Stimulated activated CD8-positive, alpha-beta memory T cell treated with anti-CD3 and anti-CD28 coated beads, Interleukin-7, amount 100 ng/mL, for 24 hours (primary cell): ENCODE measurements around the gene TRPC4.

ENCODE experiments used
- DNase-seq: peaks from one replicate; pipeline ENCODE4 v3.0.0-alpha.2; 2020; ENCODE audit warnings: low read depth

The TRPC4 gene

DNA sequence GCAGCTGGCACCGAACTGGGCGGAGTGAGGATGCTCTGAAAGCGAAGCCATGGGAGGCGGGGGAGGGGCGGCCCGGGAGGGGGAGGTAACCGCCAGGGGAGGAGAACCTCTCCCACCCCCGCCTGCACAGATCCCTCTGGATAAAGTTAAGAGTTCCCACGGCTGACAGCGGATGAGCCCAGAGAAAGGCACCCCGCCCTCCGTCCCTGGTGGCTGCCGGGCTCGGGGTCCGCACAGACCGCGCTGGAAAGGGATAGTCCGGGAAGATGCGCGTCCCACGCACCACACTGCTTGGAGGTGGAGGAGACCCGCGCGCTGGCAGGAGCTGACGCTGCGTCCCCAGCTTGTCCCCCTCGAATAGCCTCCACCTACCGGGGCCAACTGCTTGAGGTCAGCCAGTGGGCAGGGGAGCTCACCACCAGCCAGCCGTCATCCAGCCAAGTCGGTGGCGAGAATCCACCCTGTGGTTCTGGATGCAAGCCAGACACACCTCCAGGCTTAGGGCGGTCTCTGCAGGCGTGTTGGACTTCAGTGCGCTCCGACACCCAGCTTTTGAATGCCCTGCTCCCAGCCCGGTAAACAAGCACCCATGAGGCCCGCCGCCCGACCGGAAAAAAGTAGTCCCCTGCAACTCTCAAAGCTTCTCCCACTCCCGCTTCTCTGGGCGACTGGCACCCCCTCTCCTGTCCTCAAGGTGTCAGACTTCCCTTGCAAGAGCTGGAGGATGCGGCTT, at the start of gene TRPC4:
TSS of gene TRPC4 (minus strand) at position 17 of the 733 bp plus-strand sequence. CDS start 86,439 bp downstream, outside the sequence.
- DNase-seq = no peak

DNA sequence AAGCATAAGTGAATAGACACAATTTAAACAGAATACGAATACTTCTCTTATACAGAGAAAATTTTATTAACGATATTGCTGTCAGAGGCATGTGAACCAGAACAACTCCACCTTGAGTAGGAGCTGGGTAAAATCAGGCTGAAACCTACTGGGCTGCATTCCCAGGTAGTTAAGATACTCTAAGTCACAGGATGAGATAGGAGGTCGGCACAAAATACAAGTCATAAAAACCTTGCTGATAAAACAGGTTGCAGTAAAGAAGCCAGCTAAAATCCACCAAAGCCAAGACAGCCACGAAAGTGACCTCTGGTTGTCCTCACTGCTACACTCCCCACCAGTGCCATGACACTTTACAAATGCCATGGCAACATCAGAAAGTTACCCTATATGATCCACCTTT, 49.2 kb upstream of the TRPC4 start:
- DNase-seq = no peak

DNA sequence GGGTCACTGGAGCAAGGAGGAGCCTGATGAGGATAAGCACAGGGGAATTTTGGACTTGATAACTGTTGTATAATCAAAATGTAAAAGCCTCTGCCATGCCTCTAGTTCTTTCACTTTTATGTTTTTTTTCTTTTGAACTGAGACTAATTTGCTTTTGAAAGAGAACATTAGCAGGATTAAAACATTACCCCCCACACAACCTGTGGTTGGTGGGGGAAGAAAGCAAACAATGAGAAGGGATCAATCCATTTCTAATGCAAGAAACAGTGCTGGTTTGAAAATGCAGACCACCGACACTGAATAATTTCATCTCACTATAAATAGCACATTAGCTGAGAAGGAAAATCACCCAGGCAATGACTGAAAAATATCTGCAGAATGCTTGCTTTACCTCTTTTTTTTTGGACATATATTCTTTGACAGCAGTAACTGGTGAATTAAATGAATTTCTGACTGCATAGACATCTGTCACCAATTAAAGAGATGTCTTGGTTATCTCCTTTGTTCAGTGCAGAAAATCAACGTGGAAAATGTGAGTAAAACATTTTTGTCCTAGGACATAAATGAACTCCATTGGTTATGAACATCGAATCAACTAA, 48.6 kb upstream of the TRPC4 start:
- no peak for DNase-seq

DNA sequence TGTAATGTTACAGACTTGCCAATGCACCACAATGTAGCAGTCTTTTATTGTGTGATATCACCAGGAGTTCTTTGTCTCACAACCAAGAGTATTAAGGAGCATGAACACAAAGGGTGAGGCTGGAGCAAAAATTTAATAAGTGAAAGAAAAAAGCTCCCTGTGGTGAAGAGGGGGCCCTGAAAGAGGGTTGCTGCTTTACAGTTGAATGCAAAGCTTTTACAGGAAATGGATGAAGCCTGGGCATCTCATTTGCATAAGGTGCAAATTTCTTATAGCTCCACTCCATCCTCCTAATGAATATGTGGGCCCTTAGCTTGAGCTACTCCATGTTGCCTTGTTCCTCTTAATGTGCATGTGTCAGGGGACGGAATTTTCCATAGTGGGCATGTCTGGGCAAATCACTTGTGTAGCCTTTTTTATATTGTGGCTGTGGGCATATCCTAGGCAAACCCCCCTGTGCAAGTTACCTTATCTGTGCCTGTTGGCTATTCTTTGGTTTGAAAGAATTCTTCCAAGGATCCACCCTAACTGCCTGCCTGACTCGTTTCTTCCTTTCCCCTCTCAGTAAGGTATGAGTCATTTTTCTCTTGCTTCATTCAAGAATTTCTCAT, 45.3 kb upstream of the TRPC4 start:
- no peak for DNase-seq

DNA sequence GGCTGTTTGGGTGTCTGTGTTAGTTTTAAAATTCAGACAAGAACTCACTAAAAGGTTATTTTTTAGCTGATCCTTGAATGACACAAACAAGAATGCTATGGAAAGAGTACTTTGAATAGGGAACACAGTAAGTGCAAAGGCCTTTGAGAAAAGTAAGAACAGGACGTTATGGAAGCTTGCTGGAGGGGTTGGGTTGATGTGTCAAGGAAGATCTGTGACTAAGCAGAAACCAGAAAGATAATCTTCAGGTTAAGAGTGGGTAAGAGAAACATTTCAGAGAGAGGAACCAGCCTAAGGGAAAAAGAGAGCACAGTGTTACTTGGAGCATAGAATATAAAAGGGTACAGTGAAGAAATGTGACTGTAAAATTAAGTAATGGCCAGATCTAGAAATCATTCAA, 41.2 kb upstream of the TRPC4 start:
- no peak for DNase-seq

DNA sequence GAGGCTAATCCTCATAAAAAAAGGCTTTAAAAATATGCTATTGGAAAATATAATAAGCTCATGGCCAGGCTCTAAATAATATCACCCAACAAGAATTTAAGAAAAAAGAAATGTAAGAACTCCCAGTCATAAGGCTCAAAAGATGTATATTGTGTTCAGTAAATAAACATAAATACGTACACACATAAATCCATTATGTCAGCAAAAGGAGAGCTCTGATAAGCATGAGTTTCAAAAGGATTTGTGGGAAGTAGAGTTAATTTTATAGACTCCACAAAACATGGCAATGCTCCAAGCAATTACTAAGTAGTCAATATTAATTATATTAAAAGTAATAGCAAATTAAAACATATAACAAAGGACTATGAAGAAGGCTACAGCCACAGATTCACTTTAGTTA, 37.3 kb upstream of the TRPC4 start:
- no peak for DNase-seq

DNA sequence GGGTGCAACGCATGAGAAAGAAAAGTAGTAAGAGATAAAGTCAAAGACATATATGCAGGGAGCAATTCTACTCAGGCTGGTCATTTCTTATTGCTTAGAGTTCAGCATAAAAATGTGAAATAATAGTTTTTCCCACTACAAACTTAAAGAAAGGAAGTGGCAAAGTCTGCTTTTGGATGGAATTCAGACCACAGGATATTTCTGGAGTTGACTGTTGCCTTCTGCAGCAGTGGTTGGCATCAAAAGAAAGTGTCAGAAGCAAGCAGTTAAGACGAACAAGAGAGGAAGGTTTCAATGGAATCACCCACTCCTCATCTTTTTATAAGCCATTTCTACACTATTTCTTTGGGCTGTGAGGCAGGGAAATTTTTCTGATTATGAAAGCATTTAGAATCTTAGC, 36.2 kb upstream of the TRPC4 start:
- no peak for DNase-seq

DNA sequence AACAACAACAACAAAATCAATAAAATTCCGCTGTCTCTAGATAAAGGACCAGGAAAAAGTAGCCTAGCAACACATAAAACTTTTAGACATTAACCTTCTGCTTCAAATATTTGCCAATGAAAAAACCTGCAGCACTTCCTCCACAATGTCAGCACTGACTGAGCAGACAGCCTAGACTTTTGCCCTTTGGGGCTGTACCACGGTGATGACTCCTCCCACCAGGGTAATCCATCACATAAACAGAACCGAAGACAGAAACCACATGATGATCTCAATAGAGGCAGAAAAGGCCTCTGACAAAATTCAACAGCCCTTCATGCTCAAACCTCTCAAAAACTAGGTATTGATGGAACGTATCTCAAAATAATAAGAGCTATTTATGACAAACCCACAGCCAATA, 30.2 kb upstream of the TRPC4 start:
- no peak for DNase-seq

DNA sequence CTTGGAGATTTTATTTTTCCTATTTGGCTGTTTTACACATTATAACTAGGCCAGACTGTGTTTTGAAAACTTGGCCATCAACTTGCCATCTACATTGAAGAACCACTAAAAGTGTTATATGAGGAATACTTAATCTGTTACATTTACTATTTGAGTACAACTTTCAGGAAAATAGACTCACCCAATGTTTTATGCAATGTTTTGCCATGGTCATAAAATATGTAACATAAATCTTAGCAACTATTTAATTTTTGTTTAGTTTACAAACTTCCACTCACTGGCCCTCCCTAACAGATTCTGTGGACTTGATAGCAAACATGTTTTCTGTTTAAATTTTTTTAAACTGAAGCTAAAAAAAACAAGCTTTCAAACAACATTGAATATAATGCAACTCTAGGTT, 23.7 kb upstream of the TRPC4 start:
- DNase-seq = no peak

DNA sequence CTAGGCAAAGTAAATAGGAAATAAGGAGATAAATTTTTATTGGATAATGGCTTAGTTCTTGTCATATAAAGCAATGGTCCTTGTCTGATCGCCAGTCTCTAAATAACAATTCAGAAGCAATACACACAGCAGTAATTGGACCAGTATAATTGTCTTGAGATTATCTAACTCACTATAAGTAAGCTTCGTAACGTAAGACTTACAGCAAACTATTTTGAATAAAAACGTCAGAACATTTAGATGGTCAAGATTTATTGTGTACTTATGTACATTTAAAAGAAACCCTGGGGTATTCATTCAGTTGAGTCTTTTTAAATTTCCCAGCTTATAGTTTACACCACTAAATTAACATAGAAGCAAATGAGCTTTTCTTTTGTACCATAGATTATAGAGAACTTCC, 20.2 kb upstream of the TRPC4 start:
- DNase-seq = no peak

DNA sequence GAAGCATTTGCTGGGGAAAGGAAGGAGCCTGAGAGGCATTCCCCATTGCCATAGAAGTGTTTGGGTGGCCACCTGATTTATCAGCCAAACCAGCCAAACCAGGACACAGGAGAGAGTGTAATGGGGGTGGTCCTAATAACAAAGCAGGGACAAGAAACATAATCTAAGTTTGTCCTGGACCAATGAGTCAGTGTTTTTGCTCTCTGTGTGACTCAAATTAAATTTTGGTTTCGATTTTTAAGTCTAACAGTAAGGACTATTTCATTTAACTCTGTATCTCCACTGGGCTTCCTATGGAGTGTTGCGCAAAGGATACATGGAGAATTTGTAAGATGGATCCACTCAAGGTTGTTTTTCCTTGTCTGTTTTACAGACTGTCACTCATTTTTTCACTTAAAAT, 19.5 kb upstream of the TRPC4 start:
- DNase-seq = no peak

DNA sequence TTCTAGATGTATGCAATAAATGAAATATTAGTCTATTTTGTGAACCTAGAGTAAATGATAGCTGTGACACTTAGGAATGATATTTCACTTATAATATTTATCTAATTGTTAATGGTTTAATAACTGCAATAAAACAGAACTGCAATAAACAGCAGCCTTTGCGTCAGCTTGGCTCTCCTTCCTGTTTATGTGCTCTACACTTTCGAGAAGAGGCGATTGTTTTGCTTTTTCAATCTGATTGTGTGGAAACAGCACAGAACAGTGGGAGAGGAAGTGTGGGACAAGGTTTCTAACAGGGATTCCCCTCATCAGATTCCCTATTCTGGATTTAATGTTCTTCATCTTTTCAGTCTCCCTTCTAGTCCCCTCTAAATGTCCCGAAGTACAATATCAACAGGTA, 17.3 kb upstream of the TRPC4 start:
- no peak for DNase-seq

DNA sequence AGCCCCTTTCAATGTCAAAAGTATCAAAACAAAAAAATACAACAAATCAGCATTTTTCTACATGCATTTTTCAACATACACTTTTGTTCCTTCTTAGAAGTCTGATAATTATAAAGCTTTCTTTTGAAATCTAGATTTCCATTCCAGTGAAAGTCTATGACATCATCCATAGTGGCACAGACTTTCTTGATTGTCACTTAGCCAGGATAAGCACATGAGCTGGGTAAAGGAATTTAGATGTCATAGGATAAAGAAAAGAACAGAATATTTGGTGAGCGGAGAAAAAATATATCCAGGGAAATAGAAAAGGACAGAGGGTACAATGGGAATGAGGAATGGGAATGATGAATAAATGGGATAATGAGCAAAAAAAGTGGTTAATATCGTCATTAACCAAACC, 15.1 kb upstream of the TRPC4 start:
- no peak for DNase-seq

DNA sequence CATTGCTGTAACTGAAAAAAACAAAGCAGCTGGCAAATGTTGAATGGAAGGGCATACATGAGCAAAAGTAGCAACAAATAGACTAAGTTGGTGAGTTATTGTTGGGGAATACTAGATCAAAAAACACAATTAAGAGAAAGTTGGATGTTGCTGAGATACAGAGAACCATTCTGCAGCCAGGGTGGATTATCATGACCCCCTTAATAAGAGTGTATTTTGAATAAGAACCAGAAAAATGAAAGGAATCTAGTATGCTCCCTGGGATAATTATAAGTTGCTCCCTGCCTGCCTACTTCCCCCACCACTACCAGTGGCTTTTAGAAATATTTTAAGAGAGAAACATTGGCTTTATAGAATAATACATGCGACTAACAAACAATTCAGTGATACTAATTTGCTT, 14.5 kb upstream of the TRPC4 start:
- no peak for DNase-seq

DNA sequence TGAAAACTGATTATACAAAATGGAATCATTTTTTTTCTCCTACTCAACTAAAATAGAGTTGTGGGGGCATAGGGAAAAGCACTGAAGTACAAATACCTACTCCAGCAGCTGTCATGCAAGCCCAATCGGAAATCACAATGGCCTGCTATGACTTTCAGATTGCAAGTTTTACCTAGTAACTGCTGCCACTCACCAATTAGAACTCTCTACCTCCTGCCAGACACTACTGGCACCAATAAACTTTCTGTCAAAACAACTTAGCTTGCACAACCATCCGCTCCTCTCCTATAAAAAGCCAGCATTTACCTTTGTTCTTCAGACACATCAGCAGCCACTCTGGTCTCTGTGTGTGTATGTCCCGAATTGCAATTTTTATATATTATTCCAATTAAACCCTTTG, 9.3 kb upstream of the TRPC4 start:
- DNase-seq = no peak

DNA sequence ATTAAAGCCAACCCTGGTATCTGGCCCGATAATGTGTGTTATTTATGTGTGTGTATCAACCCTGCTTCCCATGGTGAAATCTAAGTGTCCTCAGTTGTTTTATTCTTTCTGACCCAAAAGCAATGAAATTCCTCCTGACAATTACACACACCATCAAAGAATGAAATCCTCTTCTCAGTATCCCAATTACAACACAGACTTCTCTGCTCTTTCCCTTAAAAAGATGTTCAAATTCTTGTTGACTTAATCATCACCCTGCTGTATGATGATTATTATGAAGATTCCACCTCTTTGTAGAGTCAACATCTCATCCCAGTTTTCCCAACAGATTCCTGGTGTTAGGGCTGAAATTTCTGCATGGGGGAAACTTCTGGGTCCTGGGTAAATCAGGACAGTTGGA, 8.9 kb upstream of the TRPC4 start:
- DNase-seq = no peak

DNA sequence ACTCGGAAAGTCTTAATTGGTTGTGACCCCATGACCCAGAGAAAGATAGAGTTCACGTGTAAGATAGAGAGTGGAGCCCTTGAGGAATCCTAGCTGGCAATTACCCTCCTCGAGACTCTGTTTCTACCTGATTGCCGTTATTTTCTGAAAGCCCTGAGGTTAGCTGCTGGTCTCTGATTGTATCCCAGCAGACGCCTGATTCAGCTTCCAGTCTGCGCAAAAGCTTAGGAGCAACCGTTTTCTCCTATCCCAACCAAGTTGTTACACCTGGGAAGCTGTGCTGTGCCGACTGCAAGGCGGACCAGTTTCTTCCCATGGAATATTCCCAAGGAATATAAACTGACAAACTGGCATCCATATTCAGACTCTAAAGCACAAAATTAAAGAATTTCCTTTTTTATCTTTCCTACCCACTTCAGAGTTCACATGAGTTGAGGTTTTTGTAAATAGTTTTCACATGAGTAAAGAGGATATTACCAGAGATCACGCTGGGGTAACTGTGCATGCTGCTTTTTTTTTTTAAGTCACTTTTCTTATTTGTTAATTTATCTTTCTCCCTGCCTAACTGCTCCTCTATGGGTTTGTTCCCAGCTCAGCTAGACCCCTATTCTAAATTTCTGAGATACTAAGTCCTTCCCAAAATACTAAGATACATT, 1.5 kb upstream of the TRPC4 start:
- no peak for DNase-seq

DNA sequence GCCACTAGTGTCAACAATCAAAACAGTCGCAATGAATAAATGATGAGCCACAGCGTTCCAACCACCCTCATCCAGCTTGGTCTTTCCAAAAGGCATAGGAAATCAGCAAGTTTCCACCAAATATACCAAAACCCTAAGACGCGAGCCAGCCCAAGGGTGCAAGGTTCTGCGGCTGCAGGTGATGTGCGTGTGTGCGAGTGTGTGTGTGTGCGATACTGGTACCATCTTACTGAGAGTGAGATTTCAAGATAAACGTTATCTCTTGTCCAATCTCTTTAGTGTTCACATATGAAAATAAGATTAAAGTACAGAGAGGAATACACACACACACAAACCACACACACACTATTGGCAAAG, 895 bp upstream of the TRPC4 start:
- DNase-seq = no peak

DNA sequence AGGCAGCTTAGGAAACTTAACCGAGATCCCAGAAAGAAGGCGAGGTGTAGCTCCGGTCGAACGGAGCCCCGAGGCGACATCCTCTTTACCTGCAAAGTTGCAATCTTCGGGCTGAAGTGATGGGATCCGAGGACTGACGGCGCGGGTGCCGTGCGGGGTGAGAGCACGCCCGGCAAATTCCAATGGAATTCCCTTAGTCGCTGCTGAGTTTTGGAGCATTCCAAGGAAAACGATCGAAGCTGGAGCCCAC, 141 bp downstream of the TRPC4 start:
- no peak for DNase-seq

DNA sequence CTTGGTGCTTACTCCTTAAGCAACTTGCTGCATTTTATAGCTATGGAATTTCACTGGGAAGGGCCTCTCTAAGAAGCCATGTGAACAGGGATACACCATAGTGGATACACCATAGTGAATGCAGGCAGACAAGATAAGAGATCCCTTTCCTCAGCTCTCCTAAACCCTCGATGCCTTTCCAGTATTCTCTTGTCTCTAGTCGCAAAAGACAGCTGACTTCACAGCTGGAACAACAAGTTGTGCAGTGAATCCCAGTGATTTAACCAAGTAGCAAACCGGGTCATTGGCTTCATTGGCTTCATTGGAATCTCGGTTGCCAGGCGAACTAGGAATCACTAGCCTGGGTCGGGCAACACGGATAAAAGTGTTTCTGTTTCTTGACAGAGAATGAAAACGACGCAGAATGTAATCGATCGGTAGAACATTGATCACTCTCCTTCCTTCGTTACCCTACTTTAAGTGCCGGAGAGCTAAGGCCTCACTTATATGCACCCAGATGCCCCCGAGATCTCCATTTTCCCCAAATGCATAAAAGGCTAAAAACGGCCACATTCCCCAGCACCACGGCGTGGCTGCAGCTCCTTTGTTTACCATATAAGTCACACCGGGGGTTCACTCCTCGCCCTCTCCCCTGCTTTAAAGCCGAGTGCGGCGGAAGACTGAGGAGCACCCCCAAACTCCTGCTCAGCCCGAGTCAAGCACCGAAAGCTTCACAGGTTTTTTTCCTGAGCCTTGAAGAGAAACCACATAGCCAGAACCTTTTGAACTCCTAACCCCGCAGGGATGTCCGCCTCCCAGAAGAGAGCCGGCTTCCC, 674 bp downstream of the TRPC4 start:
- no peak for DNase-seq

DNA sequence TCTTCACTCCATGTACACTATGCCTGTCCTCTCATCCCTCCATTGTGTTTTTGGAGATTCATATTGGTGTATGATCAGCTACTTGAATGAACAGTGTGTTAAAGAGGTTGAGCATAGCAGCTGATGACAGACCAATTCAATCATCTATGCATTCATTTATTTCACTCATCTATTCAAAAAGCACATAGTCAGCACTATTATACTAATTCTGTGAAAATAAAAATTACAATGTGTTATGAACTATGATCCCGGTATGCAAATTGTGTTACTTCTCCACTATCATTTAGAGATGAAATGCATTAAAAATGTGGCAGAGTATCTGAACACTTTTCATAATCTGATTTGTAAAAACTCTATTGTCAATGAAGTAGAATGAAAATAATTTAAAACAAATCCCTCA, 5.9 kb downstream of the TRPC4 start:
- no peak for DNase-seq

DNA sequence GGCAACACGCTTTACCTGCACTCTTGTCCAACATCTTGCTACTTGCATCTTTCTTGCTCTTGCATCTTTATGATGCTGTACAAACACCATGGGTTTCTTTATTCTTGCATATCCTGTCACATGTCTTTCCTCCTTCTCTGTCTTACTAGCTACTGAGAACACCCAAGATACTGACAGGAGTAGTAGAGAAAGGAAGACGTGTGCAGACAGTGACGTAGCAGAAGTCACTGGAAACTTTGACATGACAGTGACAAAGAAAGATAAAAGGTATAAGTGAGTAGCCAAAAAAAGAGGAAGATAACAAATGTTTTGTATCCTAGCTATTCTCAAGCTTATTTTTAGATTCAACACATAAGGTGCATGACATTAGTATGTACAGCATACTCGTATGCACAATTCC, 34.2 kb downstream of the TRPC4 start:
- DNase-seq = no peak

DNA sequence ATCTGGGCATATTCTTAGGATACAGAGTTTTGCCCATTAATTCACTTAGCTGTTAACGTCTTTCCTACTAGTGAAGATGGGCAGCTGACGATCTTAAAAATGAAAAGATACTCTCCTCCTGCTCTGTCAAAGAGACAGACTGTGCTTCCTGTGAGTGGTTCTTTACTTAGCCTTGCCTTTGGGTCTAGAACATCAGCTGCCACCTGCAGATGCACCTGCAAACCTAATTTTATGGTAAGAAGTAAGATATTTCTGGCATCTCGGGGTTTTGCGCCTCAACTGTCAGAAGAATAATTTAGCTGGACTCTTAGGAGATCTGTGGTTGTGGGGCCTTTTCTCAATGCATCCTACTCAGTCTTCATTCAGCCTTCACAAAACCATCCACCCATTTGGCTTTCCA, 36.2 kb downstream of the TRPC4 start:
- no peak for DNase-seq
